Measurements from ENCODE around the gene PDXDC1.
"Not testable (repeated sequence)": the region's sequence is repeated elsewhere in the genome, so short reads cannot be mapped to it uniquely, and the experiment has no call there.

GRCh38 chr16:15066690-15067089, 91.9 kb downstream of the PDXDC1 start:
- TF ChIP-seq POLR2A (IDR thresholded peaks at IDR 0.05; ENCODE audit: low read length); GATA1 (IDR thresholded peaks at IDR 0.05; ENCODE audit: low read depth, low read length): not testable (repeated sequence)

Measured in erythroblast (primary cell).